ENCODE measurements around the gene BIRC2.
A peak's percentile ranks its signal among the peaks of the same experiment; 100 is the strongest.

BIRC2 gene

GRCh38 chr11:102341844-102342318, 5.1 kb upstream of the BIRC2 start:
- DNase-seq (ENCODE audit: insufficient read length, low spot score), result no peak
- peak; percentile 99 for FAIRE-seq
- no peak for TF ChIP-seq SPI1 (IDR thresholded peaks at IDR 0.05; ENCODE audit: low read depth, low read length)
- no peak for TF ChIP-seq POLR2AphosphoS5 (IDR thresholded peaks at IDR 0.05; ENCODE audit: low read depth, low read length)
- TF ChIP-seq PAX5 (IDR thresholded peaks at IDR 0.05; ENCODE audit: insufficient read depth, low read length, severe bottlenecking), result no peak
- no peak for TF ChIP-seq TAF1 (IDR thresholded peaks at IDR 0.05; ENCODE audit: low read depth, low read length)

GRCh38 chr11:102343809-102344208, 3.2 kb upstream of the BIRC2 start:
- FAIRE-seq (peak; percentile 63), DNase-seq (ENCODE audit: insufficient read length, low spot score) (no peak)
- TF ChIP-seq POLR2AphosphoS5 (IDR thresholded peaks at IDR 0.05; ENCODE audit: low read depth, low read length) (no peak), POU2F2 (IDR thresholded peaks at IDR 0.05; ENCODE audit: low read depth, low read length) (no peak), SPI1 (IDR thresholded peaks at IDR 0.05; ENCODE audit: low read depth, low read length) (no peak), PAX5 (IDR thresholded peaks at IDR 0.05; ENCODE audit: insufficient read depth, low read length, severe bottlenecking) (no peak), POLR2A (IDR thresholded peaks at IDR 0.05; ENCODE audit: low read depth, low read length) (no peak), TAF1 (IDR thresholded peaks at IDR 0.05; ENCODE audit: low read depth, low read length) (no peak)

GRCh38 chr11:102345904-102346303, 1.1 kb upstream of the BIRC2 start:
- TF ChIP-seq POU2F2 (IDR thresholded peaks at IDR 0.05; ENCODE audit: low read depth, low read length) (no peak), SPI1 (IDR thresholded peaks at IDR 0.05; ENCODE audit: low read depth, low read length) (peak; percentile 37; the same call in 1 of the 2 replicates), POLR2A (IDR thresholded peaks at IDR 0.05; ENCODE audit: low read depth, low read length) (no peak), POLR2AphosphoS5 (IDR thresholded peaks at IDR 0.05; ENCODE audit: low read depth, low read length) (no peak), PAX5 (IDR thresholded peaks at IDR 0.05; ENCODE audit: insufficient read depth, low read length, severe bottlenecking) (peak; percentile 11), TAF1 (IDR thresholded peaks at IDR 0.05; ENCODE audit: low read depth, low read length) (no peak)
- peak; percentile 63 for FAIRE-seq
- DNase-seq (ENCODE audit: insufficient read length, low spot score), result no peak

- FAIRE-seq, result no peak
- no peak for DNase-seq (ENCODE audit: insufficient read length, low spot score)
- TF ChIP-seq TAF1 (IDR thresholded peaks at IDR 0.05; ENCODE audit: low read depth, low read length), result no peak
- no peak for TF ChIP-seq POLR2AphosphoS5 (IDR thresholded peaks at IDR 0.05; ENCODE audit: low read depth, low read length)
- TF ChIP-seq POU2F2 (IDR thresholded peaks at IDR 0.05; ENCODE audit: low read depth, low read length), result no peak
- TF ChIP-seq POLR2A (IDR thresholded peaks at IDR 0.05; ENCODE audit: low read depth, low read length), result no peak
- no peak for TF ChIP-seq PAX5 (IDR thresholded peaks at IDR 0.05; ENCODE audit: insufficient read depth, low read length, severe bottlenecking)
- no peak for TF ChIP-seq SPI1 (IDR thresholded peaks at IDR 0.05; ENCODE audit: low read depth, low read length)
Observed at GRCh38 chr11:102346456-102346747, 612 bp upstream of the BIRC2 start.

GRCh38 chr11:102347462-102348370, 702 bp downstream of the BIRC2 start:
- FAIRE-seq, result peak; percentile 75
- TF ChIP-seq POLR2A (IDR thresholded peaks at IDR 0.05; ENCODE audit: low read depth, low read length) (no peak), SPI1 (IDR thresholded peaks at IDR 0.05; ENCODE audit: low read depth, low read length) (no peak), TAF1 (IDR thresholded peaks at IDR 0.05; ENCODE audit: low read depth, low read length) (no peak), PAX5 (IDR thresholded peaks at IDR 0.05; ENCODE audit: insufficient read depth, low read length, severe bottlenecking) (no peak), POU2F2 (IDR thresholded peaks at IDR 0.05; ENCODE audit: low read depth, low read length) (no peak), POLR2AphosphoS5 (IDR thresholded peaks at IDR 0.05; ENCODE audit: low read depth, low read length) (no peak)
- no peak for DNase-seq (ENCODE audit: insufficient read length, low spot score)

- no peak for FAIRE-seq
- TF ChIP-seq PAX5 (IDR thresholded peaks at IDR 0.05; ENCODE audit: insufficient read depth, low read length, severe bottlenecking) (no peak), POLR2AphosphoS5 (IDR thresholded peaks at IDR 0.05; ENCODE audit: low read depth, low read length) (no peak), SPI1 (IDR thresholded peaks at IDR 0.05; ENCODE audit: low read depth, low read length) (no peak), POU2F2 (IDR thresholded peaks at IDR 0.05; ENCODE audit: low read depth, low read length) (no peak), POLR2A (IDR thresholded peaks at IDR 0.05; ENCODE audit: low read depth, low read length) (no peak), TAF1 (IDR thresholded peaks at IDR 0.05; ENCODE audit: low read depth, low read length) (no peak)
- no peak for DNase-seq (ENCODE audit: insufficient read length, low spot score)
Observed at GRCh38 chr11:102357116-102357515, 10.1 kb downstream of the BIRC2 start.

GRCh38 chr11:102359372-102359771, 12.4 kb downstream of the BIRC2 start:
- FAIRE-seq (no peak), DNase-seq (ENCODE audit: insufficient read length, low spot score) (no peak)
- TF ChIP-seq SPI1 (IDR thresholded peaks at IDR 0.05; ENCODE audit: low read depth, low read length), result no peak
- no peak for TF ChIP-seq TAF1 (IDR thresholded peaks at IDR 0.05; ENCODE audit: low read depth, low read length)
- no peak for TF ChIP-seq POU2F2 (IDR thresholded peaks at IDR 0.05; ENCODE audit: low read depth, low read length)
- TF ChIP-seq POLR2A (IDR thresholded peaks at IDR 0.05; ENCODE audit: low read depth, low read length), result no peak
- TF ChIP-seq PAX5 (IDR thresholded peaks at IDR 0.05; ENCODE audit: insufficient read depth, low read length, severe bottlenecking), result no peak
- no peak for TF ChIP-seq POLR2AphosphoS5 (IDR thresholded peaks at IDR 0.05; ENCODE audit: low read depth, low read length)

- DNase-seq (ENCODE audit: insufficient read length, low spot score), result no peak
- no peak for FAIRE-seq
- TF ChIP-seq SPI1 (IDR thresholded peaks at IDR 0.05; ENCODE audit: low read depth, low read length) (no peak), POU2F2 (IDR thresholded peaks at IDR 0.05; ENCODE audit: low read depth, low read length) (no peak), POLR2A (IDR thresholded peaks at IDR 0.05; ENCODE audit: low read depth, low read length) (no peak), PAX5 (IDR thresholded peaks at IDR 0.05; ENCODE audit: insufficient read depth, low read length, severe bottlenecking) (no peak), TAF1 (IDR thresholded peaks at IDR 0.05; ENCODE audit: low read depth, low read length) (no peak), POLR2AphosphoS5 (IDR thresholded peaks at IDR 0.05; ENCODE audit: low read depth, low read length) (no peak)
Observed at GRCh38 chr11:102360681-102361080, 13.7 kb downstream of the BIRC2 start.

GRCh38 chr11:102361086-102362031, 14.3 kb downstream of the BIRC2 start:
- no peak for DNase-seq (ENCODE audit: insufficient read length, low spot score)
- peak; percentile 38 for FAIRE-seq
- no peak for TF ChIP-seq TAF1 (IDR thresholded peaks at IDR 0.05; ENCODE audit: low read depth, low read length)
- TF ChIP-seq POLR2A (IDR thresholded peaks at IDR 0.05; ENCODE audit: low read depth, low read length), result no peak
- TF ChIP-seq POLR2AphosphoS5 (IDR thresholded peaks at IDR 0.05; ENCODE audit: low read depth, low read length), result no peak
- TF ChIP-seq SPI1 (IDR thresholded peaks at IDR 0.05; ENCODE audit: low read depth, low read length), result no peak
- no peak for TF ChIP-seq PAX5 (IDR thresholded peaks at IDR 0.05; ENCODE audit: insufficient read depth, low read length, severe bottlenecking)
- no peak for TF ChIP-seq POU2F2 (IDR thresholded peaks at IDR 0.05; ENCODE audit: low read depth, low read length)
